ENCODE measurements around the gene SHCBP1L.

Gene SHCBP1L

GRCh38 chr1:182863940-182864339 is 89.0 kb downstream of the SHCBP1L start:
- POLR2A ChIA-PET, result no interaction called here
- TF ChIP-seq NFRKB (IDR thresholded peaks at IDR 0.05) (no peak), TARDBP (IDR thresholded peaks at IDR 0.05) (no peak), L3MBTL2 (conservative IDR thresholded peaks at IDR 0.05) (no peak), SP1 (IDR thresholded peaks at IDR 0.05) (no peak), ELF4 (IDR thresholded peaks at IDR 0.05) (no peak), SUZ12 (IDR thresholded peaks at IDR 0.05) (no peak), LEF1 (IDR thresholded peaks at IDR 0.05; ENCODE audit: borderline replicate concordance) (no peak), PKNOX1 (IDR thresholded peaks at IDR 0.05) (no peak), CTBP1 (IDR thresholded peaks at IDR 0.05; ENCODE audit: borderline replicate concordance) (no peak), FOXK2 (IDR thresholded peaks at IDR 0.05) (no peak), FOXM1 (IDR thresholded peaks at IDR 0.05; ENCODE audit: borderline replicate concordance) (no peak), BHLHE40 (IDR thresholded peaks at IDR 0.05; ENCODE audit: borderline replicate concordance) (no peak), HDGF (IDR thresholded peaks at IDR 0.05; ENCODE audit: borderline replicate concordance) (no peak), ARNT (IDR thresholded peaks at IDR 0.05) (no peak), FOXA1 (IDR thresholded peaks at IDR 0.05) (no peak), ZNF384 (IDR thresholded peaks at IDR 0.05) (no peak)
- DNase-seq (ENCODE audit: extremely low spot score), result no peak
- CTCF ChIA-PET, result no interaction called here

GRCh38 chr1:182862827-182863226 is 90.1 kb downstream of the SHCBP1L start:
- ChIA-PET POLR2A (no interaction called here), CTCF (no interaction called here)
- TF ChIP-seq CTBP1 (IDR thresholded peaks at IDR 0.05; ENCODE audit: borderline replicate concordance) (no peak), ELF4 (IDR thresholded peaks at IDR 0.05) (no peak), TARDBP (IDR thresholded peaks at IDR 0.05) (no peak), FOXM1 (IDR thresholded peaks at IDR 0.05; ENCODE audit: borderline replicate concordance) (no peak), L3MBTL2 (conservative IDR thresholded peaks at IDR 0.05) (no peak), ZNF384 (IDR thresholded peaks at IDR 0.05) (no peak)
- DNase-seq (ENCODE audit: extremely low spot score), result no peak

- DNase-seq (ENCODE audit: extremely low spot score), result no peak
- TF ChIP-seq SP1 (IDR thresholded peaks at IDR 0.05) (no peak), CTBP1 (IDR thresholded peaks at IDR 0.05; ENCODE audit: borderline replicate concordance) (no peak), PKNOX1 (IDR thresholded peaks at IDR 0.05) (no peak), LEF1 (IDR thresholded peaks at IDR 0.05; ENCODE audit: borderline replicate concordance) (no peak)
- ChIA-PET POLR2A (no interaction called here), CTCF (no interaction called here)
Observed at GRCh38 chr1:182861994-182862393, 91.0 kb downstream of the SHCBP1L start.

GRCh38 chr1:182860658-182861057 is 92.3 kb downstream of the SHCBP1L start:
- TF ChIP-seq HDGF (IDR thresholded peaks at IDR 0.05; ENCODE audit: borderline replicate concordance) (no peak), SUZ12 (IDR thresholded peaks at IDR 0.05) (no peak), FOXK2 (IDR thresholded peaks at IDR 0.05) (no peak), FOXA1 (IDR thresholded peaks at IDR 0.05) (no peak), ELF4 (IDR thresholded peaks at IDR 0.05) (no peak), LEF1 (IDR thresholded peaks at IDR 0.05; ENCODE audit: borderline replicate concordance) (no peak), NFRKB (IDR thresholded peaks at IDR 0.05) (no peak), PKNOX1 (IDR thresholded peaks at IDR 0.05) (no peak), CTBP1 (IDR thresholded peaks at IDR 0.05; ENCODE audit: borderline replicate concordance) (no peak), BHLHE40 (IDR thresholded peaks at IDR 0.05; ENCODE audit: borderline replicate concordance) (no peak), ZNF384 (IDR thresholded peaks at IDR 0.05) (no peak), SP1 (IDR thresholded peaks at IDR 0.05) (no peak), ARNT (IDR thresholded peaks at IDR 0.05) (no peak), L3MBTL2 (conservative IDR thresholded peaks at IDR 0.05) (no peak), TARDBP (IDR thresholded peaks at IDR 0.05) (no peak)
- POLR2A ChIA-PET, result no interaction called here
- no peak for DNase-seq (ENCODE audit: extremely low spot score)
- CTCF ChIA-PET, result no interaction called here

GRCh38 chr1:182857212-182857611 is 95.8 kb downstream of the SHCBP1L start:
- no peak for TF ChIP-seq ARNT (IDR thresholded peaks at IDR 0.05)
- CTCF ChIA-PET, result no interaction called here
- POLR2A ChIA-PET, result no interaction called here
- DNase-seq (ENCODE audit: extremely low spot score), result no peak

- DNase-seq (ENCODE audit: extremely low spot score), result no peak
- no peak for TF ChIP-seq SUZ12 (IDR thresholded peaks at IDR 0.05)
- no peak for TF ChIP-seq FOXA1 (IDR thresholded peaks at IDR 0.05)
- CTCF ChIA-PET, result interaction anchor here (0.7 kb wide), 1 partner anchor 736 kb away, joined by 5 read pairs; no protein-coding TSS in a partner anchor
- POLR2A ChIA-PET, result no interaction called here
Observed at GRCh38 chr1:182855911-182856310, 97.1 kb downstream of the SHCBP1L start.

GRCh38 chr1:182851825-182852224 is 101.1 kb downstream of the SHCBP1L start:
- ChIA-PET CTCF (no interaction called here), POLR2A (no interaction called here)
- DNase-seq (ENCODE audit: extremely low spot score), result no peak
- TF ChIP-seq L3MBTL2 (conservative IDR thresholded peaks at IDR 0.05) (no peak), ARNT (IDR thresholded peaks at IDR 0.05) (no peak), NFRKB (IDR thresholded peaks at IDR 0.05) (no peak), BHLHE40 (IDR thresholded peaks at IDR 0.05; ENCODE audit: borderline replicate concordance) (no peak), ZNF384 (IDR thresholded peaks at IDR 0.05) (no peak), FOXK2 (IDR thresholded peaks at IDR 0.05) (no peak), HDGF (IDR thresholded peaks at IDR 0.05; ENCODE audit: borderline replicate concordance) (no peak), TARDBP (IDR thresholded peaks at IDR 0.05) (no peak), SUZ12 (IDR thresholded peaks at IDR 0.05) (no peak), FOXM1 (IDR thresholded peaks at IDR 0.05; ENCODE audit: borderline replicate concordance) (no peak), ELF4 (IDR thresholded peaks at IDR 0.05) (no peak), FOXA1 (IDR thresholded peaks at IDR 0.05) (no peak), CTBP1 (IDR thresholded peaks at IDR 0.05; ENCODE audit: borderline replicate concordance) (no peak), PKNOX1 (IDR thresholded peaks at IDR 0.05) (no peak), SP1 (IDR thresholded peaks at IDR 0.05) (no peak), LEF1 (IDR thresholded peaks at IDR 0.05; ENCODE audit: borderline replicate concordance) (no peak)

Measured in HEK293T (cell line).